ENCODE data around the gene FLNC.

The FLNC gene

DNA sequence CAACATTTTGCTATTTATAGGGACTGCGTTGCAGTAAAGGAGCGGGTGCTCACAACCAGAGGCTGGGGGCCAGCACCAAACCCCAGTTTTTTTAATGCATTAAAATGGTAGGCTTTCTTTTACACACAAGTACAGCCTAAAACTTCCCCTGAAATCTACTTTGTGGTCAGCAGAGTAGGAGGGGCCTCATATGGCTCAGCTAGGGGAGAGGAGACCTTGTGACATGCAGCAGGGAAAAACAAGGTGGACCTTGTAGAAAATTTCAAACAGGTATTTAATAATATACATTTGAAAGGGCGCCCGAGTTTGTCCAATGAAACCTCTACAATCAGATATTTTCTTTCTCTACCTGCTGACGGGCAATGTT, 37.0 kb upstream of the FLNC start:
- no peak overlapping the region for H3K4me3 ChIP-seq (replicated peaks; ENCODE audit: low read depth, low read length)
- DNase-seq (ENCODE audit: extremely low read depth, low read depth): no peak
- TF ChIP-seq, protein P1, sequence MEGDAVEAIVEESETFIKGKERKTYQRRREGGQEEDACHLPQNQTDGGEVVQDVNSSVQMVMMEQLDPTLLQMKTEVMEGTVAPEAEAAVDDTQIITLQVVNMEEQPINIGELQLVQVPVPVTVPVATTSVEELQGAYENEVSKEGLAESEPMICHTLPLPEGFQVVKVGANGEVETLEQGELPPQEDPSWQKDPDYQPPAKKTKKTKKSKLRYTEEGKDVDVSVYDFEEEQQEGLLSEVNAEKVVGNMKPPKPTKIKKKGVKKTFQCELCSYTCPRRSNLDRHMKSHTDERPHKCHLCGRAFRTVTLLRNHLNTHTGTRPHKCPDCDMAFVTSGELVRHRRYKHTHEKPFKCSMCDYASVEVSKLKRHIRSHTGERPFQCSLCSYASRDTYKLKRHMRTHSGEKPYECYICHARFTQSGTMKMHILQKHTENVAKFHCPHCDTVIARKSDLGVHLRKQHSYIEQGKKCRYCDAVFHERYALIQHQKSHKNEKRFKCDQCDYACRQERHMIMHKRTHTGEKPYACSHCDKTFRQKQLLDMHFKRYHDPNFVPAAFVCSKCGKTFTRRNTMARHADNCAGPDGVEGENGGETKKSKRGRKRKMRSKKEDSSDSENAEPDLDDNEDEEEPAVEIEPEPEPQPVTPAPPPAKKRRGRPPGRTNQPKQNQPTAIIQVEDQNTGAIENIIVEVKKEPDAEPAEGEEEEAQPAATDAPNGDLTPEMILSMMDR (IDR thresholded peaks at IDR 0.05; ENCODE audit: low read depth, low read length, missing control alignments): no peak

DNA sequence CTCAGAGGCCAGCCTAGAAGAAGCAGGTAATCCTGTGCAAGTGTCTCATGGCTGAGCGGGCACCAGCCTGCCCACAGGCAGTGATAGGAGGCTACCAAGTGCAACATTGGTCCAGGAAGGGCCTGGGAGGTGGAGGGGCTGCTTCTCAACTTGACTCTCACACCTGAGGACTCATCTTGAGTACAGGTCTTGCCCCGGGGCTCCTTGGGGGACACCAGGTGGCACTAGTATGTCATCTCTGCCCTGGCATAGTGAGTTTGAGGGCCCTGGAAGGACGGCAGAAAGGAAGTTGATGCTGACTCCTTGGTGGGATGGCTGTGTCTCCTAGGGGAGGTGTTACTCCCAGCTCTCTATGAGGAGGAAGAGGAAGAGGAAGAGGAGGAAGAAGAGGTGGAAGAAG, 36.2 kb upstream of the FLNC start:
- no peak for DNase-seq (ENCODE audit: extremely low read depth, low read depth)
- TF ChIP-seq, protein P1 (IDR thresholded peaks at IDR 0.05; ENCODE audit: low read depth, low read length, missing control alignments): no peak
- no peak overlapping the region for H3K4me3 ChIP-seq (replicated peaks; ENCODE audit: low read depth, low read length)

DNA sequence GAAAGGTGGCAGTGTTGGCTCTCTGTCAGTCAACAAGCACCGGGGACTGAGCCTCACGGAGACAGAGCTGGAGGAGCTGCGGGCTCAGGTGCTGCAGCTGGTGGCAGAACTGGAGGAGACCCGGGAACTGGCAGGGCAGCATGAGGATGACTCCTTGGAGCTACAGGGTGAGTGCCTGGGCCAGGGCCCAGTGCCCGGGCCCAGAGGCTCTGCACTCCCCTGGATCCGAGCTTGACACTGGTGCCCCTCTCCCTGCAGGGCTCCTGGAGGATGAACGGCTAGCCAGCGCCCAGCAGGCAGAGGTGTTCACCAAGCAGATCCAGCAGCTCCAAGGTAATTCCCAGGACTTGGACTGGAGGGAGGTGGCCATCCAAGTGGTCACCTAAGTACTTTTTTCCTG, 35.8 kb upstream of the FLNC start:
- TF ChIP-seq, protein P1 (IDR thresholded peaks at IDR 0.05; ENCODE audit: low read depth, low read length, missing control alignments): no peak
- no peak overlapping the region for H3K4me3 ChIP-seq (replicated peaks; ENCODE audit: low read depth, low read length)
- no peak for DNase-seq (ENCODE audit: extremely low read depth, low read depth)

DNA sequence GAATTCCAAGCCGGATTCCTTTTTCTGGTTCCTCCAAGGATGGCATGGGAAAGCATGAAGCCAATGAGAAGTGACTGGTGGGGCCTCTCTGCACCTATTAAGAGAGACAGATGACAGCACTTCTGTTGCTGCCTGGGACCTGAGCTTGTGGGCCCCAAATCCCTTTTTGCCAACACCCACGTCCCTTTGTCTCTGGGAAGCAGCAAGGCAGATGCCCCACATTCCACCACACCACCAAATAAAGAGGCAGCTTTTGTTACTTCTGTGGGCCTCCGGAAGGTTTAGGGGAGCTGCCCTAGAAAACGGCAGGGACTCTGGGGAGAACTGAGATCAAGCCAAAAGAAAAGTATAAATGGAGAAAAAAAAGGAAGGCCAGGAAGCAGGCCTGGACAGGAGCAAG, 35.1 kb upstream of the FLNC start:
- no peak overlapping the region for H3K4me3 ChIP-seq (replicated peaks; ENCODE audit: low read depth, low read length)
- no peak for DNase-seq (ENCODE audit: extremely low read depth, low read depth)

DNA sequence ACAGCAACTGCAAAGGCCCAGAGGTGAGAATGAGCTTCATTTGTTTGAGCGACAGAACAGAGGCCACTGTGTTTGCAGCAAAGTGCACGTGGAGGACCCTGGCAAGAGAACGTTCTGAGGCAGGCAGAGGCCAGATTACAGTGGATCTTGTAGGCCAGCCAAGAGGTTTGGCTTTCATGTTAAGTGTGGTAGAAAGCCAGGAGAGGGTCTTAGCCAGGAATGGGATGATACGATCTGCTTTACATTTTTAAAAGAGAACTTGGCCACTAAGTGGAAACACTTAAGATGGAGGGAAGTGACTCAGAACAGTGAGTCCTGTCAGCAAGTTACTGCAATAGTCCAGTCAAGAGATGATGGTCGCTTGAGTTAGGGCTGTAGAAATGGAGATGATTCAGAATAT, 33.9 kb upstream of the FLNC start:
- TF ChIP-seq, protein P1 (IDR thresholded peaks at IDR 0.05; ENCODE audit: low read depth, low read length, missing control alignments): no peak
- no peak overlapping the region for H3K4me3 ChIP-seq (replicated peaks; ENCODE audit: low read depth, low read length)
- no peak for DNase-seq (ENCODE audit: extremely low read depth, low read depth)

More for the DNA sequence above, 35.1 kb upstream of the FLNC start:
- TF ChIP-seq, protein P1 (IDR thresholded peaks at IDR 0.05; ENCODE audit: low read depth, low read length, missing control alignments): no peak

DNA sequence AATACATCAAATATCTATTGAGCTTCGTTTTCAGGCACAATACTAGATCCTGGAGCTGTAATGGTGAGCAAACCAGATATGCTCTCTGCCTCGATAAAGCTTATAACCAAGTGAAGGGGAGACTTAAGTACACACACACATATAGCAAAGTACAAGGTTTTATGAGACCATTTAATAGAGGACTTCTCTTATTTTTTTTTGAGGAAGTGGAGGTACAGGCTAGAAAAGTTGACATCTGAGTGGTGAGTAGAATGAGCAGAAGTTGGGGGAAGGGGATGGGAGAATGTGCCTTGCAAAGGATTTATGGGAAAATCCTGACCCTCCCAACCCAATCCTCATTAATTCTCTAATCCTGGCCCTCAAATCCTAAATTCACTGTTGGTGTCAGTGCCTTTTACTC, 30.8 kb upstream of the FLNC start:
- TF ChIP-seq, protein P1 (IDR thresholded peaks at IDR 0.05; ENCODE audit: low read depth, low read length, missing control alignments): no peak
- DNase-seq (ENCODE audit: extremely low read depth, low read depth): no peak

DNA sequence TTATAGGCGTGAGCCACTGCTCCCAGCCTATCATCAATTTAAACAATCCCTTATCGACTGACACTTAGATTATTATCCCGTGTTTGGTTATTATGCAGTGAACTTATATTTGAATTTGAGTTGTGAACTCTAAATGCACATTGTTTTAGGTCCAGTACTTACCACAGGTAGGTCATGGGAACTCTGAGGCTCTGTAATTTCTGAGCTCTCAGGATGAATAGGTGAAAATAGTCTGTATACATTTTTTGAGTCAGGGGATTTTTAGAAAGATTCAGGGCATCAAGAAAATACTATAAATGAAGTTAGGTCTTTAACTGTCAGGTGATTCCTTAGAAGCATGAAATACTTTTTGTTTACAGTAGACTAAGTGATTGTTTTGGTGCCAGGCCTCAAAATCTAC, 29.6 kb upstream of the FLNC start:
- TF ChIP-seq, protein P1 (IDR thresholded peaks at IDR 0.05; ENCODE audit: low read depth, low read length, missing control alignments): no peak
- H3K4me3 ChIP-seq (replicated peaks; ENCODE audit: low read depth, low read length): no peak overlapping the region
- DNase-seq (ENCODE audit: extremely low read depth, low read depth): no peak

More for the DNA sequence above, 30.8 kb upstream of the FLNC start:
- no peak overlapping the region for H3K4me3 ChIP-seq (replicated peaks; ENCODE audit: low read depth, low read length)
